K562 (cell line): ENCODE results near the gene RGS7. TPM values are rescaled to one million over a fixed set of nuclear protein-coding genes. Genes with fewer than 3 reads are reported as not detected.

Source experiments
- ATAC-seq: fragments of 200-7000 bp; cut with Tn5 transposase; 3 replicates; pipeline ENCODE4 v1.9.1; 2020; ENCODE audit warnings: moderate library complexity
- BruUV-seq: library from RNA; stranded (reverse); fragments of 400-500 nt; replicated peaks from 2 replicates; lab custom pipeline; 2021; lab: Mats Ljungman, UMichigan
- CTCF ChIA-PET: fragments of 300-600 bp; formaldehyde crosslinking; extraction: SDS; loops from one replicate; lab custom pipeline; 2021; ENCODE audit warnings: low intra/inter-chr PET ratio; lab: Yijun Ruan, JAX
- POLR2A ChIA-PET: fragments of 300-600, 350-650 bp; sonication (Branson Sonifier 250); formaldehyde crosslinking; extraction: SDS; loops from one replicate; lab custom pipeline; 2021; ENCODE audit warnings: antibody characterized with exemption, inconsistent platforms; lab: Yijun Ruan, JAX
- DNase-seq, 4 experiments: peaks; one replicate each; pipeline versions ENCODE4 v3.0.0 to v3.0.0-alpha.2; 2011 to 2018; ENCODE audit warnings: low spot score in 3 of 4, mixed read lengths in 3 of 4; ENCODE audit errors: extremely low read depth in 1 of 4
- FAIRE-seq: peaks from 2 replicates; lab custom pipeline; 2011; peaks lifted over from hg19 to GRCh38; lab: Jason Lieb, UNC
- H2AFZ ChIP-seq: 2 replicates; pipeline ENCODE4 v1.6.0; 2011; ENCODE audit warnings: low read depth, low read length, control low read depth, inconsistent platforms
- H3K27ac ChIP-seq: fragments of 200-600 bp; 3 replicates; pipeline ENCODE4 v1.8.0; 2011; ENCODE audit warnings: low read depth, mild to moderate bottlenecking, control low read depth, inconsistent platforms, low read length, moderate library complexity, mixed read lengths; ENCODE audit errors: extremely low read depth
- H3K27me3 ChIP-seq, 2 experiments: fragments of 300-600 bp in 1 of 2; 2 replicates in 1 of 2; 3 replicates in 1 of 2; pipeline versions ENCODE4 v1.6.0 to v1.8.0; 2011; ENCODE audit warnings: inconsistent platforms in 2 of 2, low read length in 2 of 2, mild to moderate bottlenecking in 1 of 2, mixed read lengths in 1 of 2, moderate library complexity in 1 of 2; ENCODE audit not compliant: control insufficient read depth in 2 of 2, insufficient read depth in 2 of 2
- H3K36me3 ChIP-seq: fragments of 300-600 bp; 3 replicates; pipeline ENCODE4 v1.8.0; 2011; ENCODE audit warnings: mild to moderate bottlenecking, low read length, inconsistent platforms; ENCODE audit not compliant: control insufficient read depth, insufficient read depth
- H3K4me1 ChIP-seq, 2 experiments: fragments of 200-600 bp in 1 of 2; replicated peaks in 1 of 2; 2 replicates in 1 of 2; 3 replicates in 1 of 2; pipeline versions ENCODE4 v1.5.1 to v1.8.0; 2011; ENCODE audit warnings: inconsistent platforms in 2 of 2, low read length in 2 of 2, mild to moderate bottlenecking in 1 of 2, mixed read lengths in 1 of 2, moderate library complexity in 1 of 2; ENCODE audit not compliant: control insufficient read depth in 2 of 2, insufficient read depth in 2 of 2
- H3K4me2 ChIP-seq: 2 replicates; pipeline ENCODE4 v1.6.1; 2011; ENCODE audit warnings: low read length, control low read depth, inconsistent platforms, mixed read lengths; ENCODE audit not compliant: insufficient read depth
- H3K4me3 ChIP-seq: fragments of 200-600 bp; sonication (generic), shearing (Covaris generic); 2 replicates; pipeline ENCODE4 v1.5.1; 2016; ENCODE audit warnings: control low read depth, inconsistent platforms
- H3K79me2 ChIP-seq: fragments of 200-600 bp; 3 replicates; pipeline ENCODE4 v1.8.0; 2011; ENCODE audit warnings: low read length, inconsistent platforms; ENCODE audit not compliant: control insufficient read depth, insufficient read depth
- H3K9ac ChIP-seq, 2 experiments: 2 replicates each; pipeline versions ENCODE4 v1.6.0 to v1.6.1; 2011; ENCODE audit warnings: low read depth in 2 of 2, low read length in 2 of 2, control low read depth in 1 of 2, inconsistent platforms in 1 of 2, mild to moderate bottlenecking in 1 of 2, mixed read lengths in 1 of 2; ENCODE audit not compliant: insufficient read depth in 1 of 2
- H3K9me1 ChIP-seq: one replicate; pipeline ENCODE4 v1.6.0; 2011; ENCODE audit warnings: inconsistent platforms, mild to moderate bottlenecking, low read length, moderate library complexity; ENCODE audit not compliant: control insufficient read depth, insufficient read depth
- H3K9me3 ChIP-seq: replicated peaks from 2 replicates; pipeline ENCODE4 v1.5.1; 2011; ENCODE audit warnings: low read depth, low read length, inconsistent platforms; ENCODE audit not compliant: control insufficient read depth, insufficient read depth
- H4K20me1 ChIP-seq: replicated peaks from 2 replicates; pipeline ENCODE4 v1.6.1; 2011; ENCODE audit warnings: low read length, inconsistent platforms, mixed read lengths; ENCODE audit not compliant: control insufficient read depth, insufficient read depth
- ELF4 ChIP-seq: fragments of 450-650 bp; formaldehyde crosslinking; IDR thresholded peaks from 2 replicates; pipeline ENCODE4 v1.4.0; 2022; ENCODE audit warnings: missing genetic modification characterization
- FOXJ2 ChIP-seq: fragments of 200-800 bp; sonication (Bioruptor generic); IDR thresholded peaks from 2 replicates; pipeline ENCODE4 v1.6.1; 2016; ENCODE audit warnings: missing genetic modification characterization, missing compliant biosample characterization
- ZNF277 ChIP-seq: fragments of 250-450 bp; sonication (Bioruptor Pico); IDR thresholded peaks from 2 replicates; pipeline ENCODE4 v1.8.0; 2022; ENCODE audit warnings: inconsistent platforms, mild to moderate bottlenecking, moderate library complexity, borderline replicate concordance
- ZNF512 ChIP-seq: IDR thresholded peaks from 2 replicates; pipeline ENCODE4 v1.6.1; 2016; ENCODE audit warnings: missing genetic modification characterization, missing compliant biosample characterization
- ZNF695 ChIP-seq: fragments of 450-650 bp; formaldehyde crosslinking; IDR thresholded peaks from 2 replicates; pipeline ENCODE4 v1.4.0; 2020; ENCODE audit warnings: mild to moderate bottlenecking, moderate library complexity
- WGBS: fragments of 100-300 bp; shearing (Covaris generic); methylation state at CpG from one replicate; pipeline ENCODE4 v1.1.6; 2016; ENCODE audit warnings: low coverage, mixed read lengths; ENCODE audit not compliant: insufficient coverage; ENCODE audit errors: missing lambda C conversion rate; 5-methylcytosine and 5-hydroxymethylcytosine counted together
- in situ Hi-C: fragments of 300-500 bp; cut with MboI; formaldehyde crosslinking; loops from 4 replicates; pipeline ENCODE4 v1.15.0; 2018; ENCODE audit warnings: inconsistent platforms, mixed read lengths
- intact Hi-C: fragments of 100-400 bp; cut with micrococcal nuclease; formaldehyde crosslinking; loops from 2 replicates; pipeline ENCODE4 v1.14.2; 2022
- polyA plus RNA-seq, 8 experiments: library from polyadenylated mRNA; depleted of rRNA in 4 of 8; stranded (reverse) in 5 of 8; unstranded in 3 of 8; fragments of >200 nt; fragmentation: Nextera tagmentation in 2 of 8; fragmentation: Illumina TruSeq in 1 of 8; extraction: Ambion mirVana in 2 of 8; extraction: Trizol in 1 of 8; gene quantifications; 2 replicates each; pipeline versions ENCODE4 v1.2.1 to v1.2.3, GENCODE V29; 2011 to 2014; ENCODE audit warnings: inconsistent platforms in 1 of 8, missing spikeins in 1 of 8
- total RNA-seq, 7 experiments: library from RNA; depleted of rRNA in 6 of 7; stranded (reverse); fragments of >200 nt in 6 of 7; fragmentation: Illumina TruSeq in 2 of 7; extraction: Trizol in 2 of 7; gene quantifications; 2 replicates each; pipeline versions ENCODE4 v1.2.1 to v1.2.3, GENCODE V29; 2011 to 2021; ENCODE audit warnings: low replicate concordance in 1 of 7

The RGS7 gene
- total and polyA plus RNA-seq, 9 of the 15 experiments (the other 6 are each of a cell fraction or from before 2014, with no cell fraction given): not detected

DNA sequence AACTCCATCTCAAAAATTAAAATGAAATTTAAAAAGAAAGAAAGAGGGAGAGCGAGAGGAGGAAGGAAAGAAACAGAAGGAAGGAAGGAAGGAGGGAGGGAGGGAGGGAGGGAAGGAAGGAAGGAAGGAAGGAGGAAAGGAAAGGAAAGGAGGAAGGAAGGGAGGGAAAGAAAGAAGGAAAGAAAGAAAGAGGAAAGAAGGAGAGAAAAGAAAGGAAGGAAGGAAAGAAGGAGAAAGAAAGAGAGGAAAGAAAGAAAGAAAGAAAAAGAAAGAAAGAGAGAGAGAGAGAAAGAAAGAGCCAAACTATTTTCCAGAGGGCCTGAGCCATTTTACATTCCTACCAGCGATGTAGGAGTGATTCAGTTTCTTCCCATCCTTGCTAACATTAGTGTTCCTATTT is 364.0 kb downstream of the RGS7 start:
- Histone ChIP-seq H3K4me2 (no peak overlapping the region), H3K9me3 (no peaks in the 10 kb centered on the region; the same call in 1 of the 2 replicates), H3K9ac (no peak overlapping the region), H3K4me1 (no peaks in the 10 kb centered on the region), H3K4me3 (no peak overlapping the region), H4K20me1 (no peaks in the 10 kb centered on the region), H3K9me1 (no peaks in the 10 kb centered on the region), H2AFZ (no peak overlapping the region), H3K27me3 (no peaks in the 10 kb centered on the region), H3K36me3 (no peaks in the 10 kb centered on the region), H3K27ac (no peak overlapping the region), H3K79me2 (no peaks in the 10 kb centered on the region)
- intact Hi-C loops: no loop called here
- WGBS: 0% methylated on average over 1 of the region's 2 CpGs
- no peak for TF ChIP-seq ELF4
- TF ChIP-seq ZNF512: peak; percentile 51; the same call in 1 of the 2 replicates
- no peak for DNase-seq
- no peak for ATAC-seq
- FAIRE-seq: no peak
- in situ Hi-C loops: no loop called here
- ChIA-PET CTCF (no interaction called here), POLR2A (no interaction called here)
- no TSS peak for BruUV-seq

DNA sequence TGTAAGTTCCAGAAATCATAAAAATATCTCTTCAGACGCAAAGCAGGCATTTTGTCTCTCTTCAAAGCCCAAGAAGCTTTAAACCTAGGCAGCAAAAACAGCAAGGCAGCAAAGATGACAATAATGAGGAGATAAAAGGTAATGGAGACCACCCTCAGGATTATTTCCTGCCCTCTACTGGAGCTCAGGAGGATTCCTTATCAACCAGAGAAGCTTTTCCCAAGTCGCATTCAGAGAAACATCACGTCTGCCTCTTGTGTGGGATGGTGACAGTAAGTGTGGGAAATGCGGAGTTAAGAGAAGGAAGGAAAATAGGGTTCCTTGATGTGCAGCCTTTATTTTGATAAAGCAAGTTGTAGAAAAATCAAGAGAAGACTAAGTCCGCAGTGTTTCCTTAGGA is 365.8 kb downstream of the RGS7 start:
- Histone ChIP-seq H3K4me2 (no peak overlapping the region), H3K9ac (no peak overlapping the region), H3K9me3 (no peaks in the 10 kb centered on the region; the same call in none of the 2 replicates), H3K79me2 (no peaks in the 10 kb centered on the region), H3K36me3 (no peaks in the 10 kb centered on the region), H2AFZ (no peak overlapping the region), H3K4me1 (no peaks in the 10 kb centered on the region), H3K4me3 (no peak overlapping the region), H3K27ac (no peak overlapping the region), H3K27me3 (no peaks in the 10 kb centered on the region), H4K20me1 (no peaks in the 10 kb centered on the region), H3K9me1 (no peaks in the 10 kb centered on the region)
- no TSS peak for BruUV-seq
- TF ChIP-seq FOXJ2 (tag): no peak
- TF ChIP-seq ZNF277 (CRISPR knock-in tag): no peak
- no peak for TF ChIP-seq ZNF695 (CRISPR knock-in tag)
- no peak for FAIRE-seq
- ChIA-PET POLR2A (no interaction called here), CTCF (no interaction called here)
- no peak for DNase-seq
- intact Hi-C loops (no loop called here), in situ Hi-C loops (no loop called here)
- ATAC-seq: no peak
- WGBS: 0% methylated on average over 5 of the region's 5 CpGs
